Astrocyte (in vitro differentiated cells and primary cell): Measurements from ENCODE around the gene ALK.

Experiments
- EZH2 ChIP-seq: IDR thresholded peaks from 2 replicates; pipeline ENCODE4 v1.6.1; 2012; ENCODE audit warnings: mild to moderate bottlenecking, low read length, inconsistent platforms; ENCODE audit not compliant: insufficient read depth
- TF ChIP-seq, protein P1 (sequence below): IDR thresholded peaks from 2 replicates; pipeline ENCODE4 v1.5.1; 2011; ENCODE audit warnings: low read depth, mild to moderate bottlenecking, inconsistent platforms, low read length, moderate library complexity; ENCODE audit not compliant: insufficient read depth

GRCh38 chr2:29522951-29523669 lies 398.3 kb downstream of the ALK start:
- TF ChIP-seq, protein P1, sequence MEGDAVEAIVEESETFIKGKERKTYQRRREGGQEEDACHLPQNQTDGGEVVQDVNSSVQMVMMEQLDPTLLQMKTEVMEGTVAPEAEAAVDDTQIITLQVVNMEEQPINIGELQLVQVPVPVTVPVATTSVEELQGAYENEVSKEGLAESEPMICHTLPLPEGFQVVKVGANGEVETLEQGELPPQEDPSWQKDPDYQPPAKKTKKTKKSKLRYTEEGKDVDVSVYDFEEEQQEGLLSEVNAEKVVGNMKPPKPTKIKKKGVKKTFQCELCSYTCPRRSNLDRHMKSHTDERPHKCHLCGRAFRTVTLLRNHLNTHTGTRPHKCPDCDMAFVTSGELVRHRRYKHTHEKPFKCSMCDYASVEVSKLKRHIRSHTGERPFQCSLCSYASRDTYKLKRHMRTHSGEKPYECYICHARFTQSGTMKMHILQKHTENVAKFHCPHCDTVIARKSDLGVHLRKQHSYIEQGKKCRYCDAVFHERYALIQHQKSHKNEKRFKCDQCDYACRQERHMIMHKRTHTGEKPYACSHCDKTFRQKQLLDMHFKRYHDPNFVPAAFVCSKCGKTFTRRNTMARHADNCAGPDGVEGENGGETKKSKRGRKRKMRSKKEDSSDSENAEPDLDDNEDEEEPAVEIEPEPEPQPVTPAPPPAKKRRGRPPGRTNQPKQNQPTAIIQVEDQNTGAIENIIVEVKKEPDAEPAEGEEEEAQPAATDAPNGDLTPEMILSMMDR: no peak
- no peak for TF ChIP-seq EZH2
